GM18873 (cell line): Measurements from ENCODE around the gene WSCD2.

Source experiments
- ATAC-seq: cut with Tn5 transposase; IDR thresholded peaks from one replicate; pipeline ENCODE4 v1.9.1; 2021; ENCODE audit warnings: mild to moderate bottlenecking, moderate library complexity, moderate number of reproducible peaks; ENCODE audit not compliant: unreplicated experiment, low FRiP score

The WSCD2 gene

GRCh38 chr12:108152170-108152538, 23.1 kb downstream of the WSCD2 start:
- no peak for ATAC-seq

- no peak for ATAC-seq
Observed at GRCh38 chr12:108156717-108157116, 27.6 kb downstream of the WSCD2 start.

- ATAC-seq, result no peak
Observed at GRCh38 chr12:108157870-108158459, 28.9 kb downstream of the WSCD2 start.

GRCh38 chr12:108162207-108162606, 33.1 kb downstream of the WSCD2 start:
- ATAC-seq, result no peak

- no peak for ATAC-seq
Observed at GRCh38 chr12:108166505-108166904, 37.4 kb downstream of the WSCD2 start.

- ATAC-seq, result no peak
Observed at GRCh38 chr12:108167974-108168373, 38.9 kb downstream of the WSCD2 start.

- ATAC-seq, result no peak
Observed at GRCh38 chr12:108169708-108170107, 40.6 kb downstream of the WSCD2 start.

- no peak for ATAC-seq
Observed at GRCh38 chr12:108170164-108170563, 41.1 kb downstream of the WSCD2 start.

- ATAC-seq, result no peak
Observed at GRCh38 chr12:108172033-108172432, 42.9 kb downstream of the WSCD2 start.

- no peak for ATAC-seq
Observed at GRCh38 chr12:108173160-108173559, 44.1 kb downstream of the WSCD2 start.

- ATAC-seq, result no peak
Observed at GRCh38 chr12:108173892-108174291, 44.8 kb downstream of the WSCD2 start.

- no peak for ATAC-seq
Observed at GRCh38 chr12:108174641-108175040, 45.6 kb downstream of the WSCD2 start.

GRCh38 chr12:108175310-108175709, 46.2 kb downstream of the WSCD2 start:
- no peak for ATAC-seq

GRCh38 chr12:108176292-108176691, 47.2 kb downstream of the WSCD2 start:
- ATAC-seq, result no peak

- no peak for ATAC-seq
Observed at GRCh38 chr12:108177131-108177530, 48.0 kb downstream of the WSCD2 start.

- ATAC-seq, result no peak
Observed at GRCh38 chr12:108179305-108179704, 50.2 kb downstream of the WSCD2 start.

GRCh38 chr12:108180255-108181094, 51.4 kb downstream of the WSCD2 start:
- ATAC-seq, result no peak

- no peak for ATAC-seq
Observed at GRCh38 chr12:108181095-108181454, 52.0 kb downstream of the WSCD2 start.

- ATAC-seq, result no peak
Observed at GRCh38 chr12:108182096-108182495, 53.0 kb downstream of the WSCD2 start.

- ATAC-seq, result no peak
Observed at GRCh38 chr12:108185002-108185401, 55.9 kb downstream of the WSCD2 start.

GRCh38 chr12:108187831-108188230, 58.7 kb downstream of the WSCD2 start:
- ATAC-seq, result no peak

GRCh38 chr12:108190529-108190928, 61.4 kb downstream of the WSCD2 start:
- no peak for ATAC-seq
